ENCODE measurements around the gene MTUS2. TPM values are rescaled to one million over a fixed set of nuclear protein-coding genes. Genes with fewer than 3 reads are reported as not detected.

Gene MTUS2
- total RNA-seq, 1 donor from 2014 or later = not detected

DNA sequence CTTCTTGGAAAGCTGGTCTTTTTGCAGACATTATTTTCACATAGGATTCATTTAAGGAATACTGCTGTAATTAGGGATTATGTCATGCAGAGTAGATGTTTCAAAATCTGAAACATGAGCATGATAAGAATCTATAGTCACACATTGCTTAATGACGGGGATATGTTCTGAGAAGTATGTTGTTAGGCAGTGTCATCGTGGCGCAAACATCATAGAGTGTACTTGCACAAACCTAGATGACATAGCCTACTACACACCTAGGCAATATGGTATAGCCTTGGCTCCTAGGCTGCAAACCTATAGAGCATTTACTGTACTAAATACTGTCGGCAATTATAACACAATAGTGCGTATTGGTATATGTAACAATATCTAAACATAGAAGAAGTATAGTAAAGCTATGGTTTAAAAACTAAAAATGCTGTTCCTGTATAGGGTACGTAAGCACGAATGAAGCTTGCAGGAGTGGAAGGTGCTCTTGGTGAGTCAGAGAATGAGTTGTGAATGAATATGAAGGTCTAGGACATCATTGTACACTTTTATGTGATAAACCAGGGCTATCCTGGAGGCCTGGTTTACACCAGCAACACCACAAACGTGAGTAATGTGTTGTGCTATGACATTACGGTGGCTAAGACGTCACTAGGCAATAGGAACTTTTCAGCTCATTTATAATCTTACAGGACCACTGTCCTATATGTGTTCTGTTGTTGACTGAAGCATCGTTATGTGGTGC, 283.1 kb downstream of the MTUS2 start:
- H3K36me3 Mint-ChIP-seq (ENCODE audit: low read depth) = no peaks in the 10 kb centered on the region
- no peaks in the 10 kb centered on the region for H3K9me3 Mint-ChIP-seq
- no peaks in the 10 kb centered on the region for H3K4me1 Mint-ChIP-seq
- DNase-seq = no peak
- intact Hi-C loops (cut with micrococcal nuclease) = no loop called here
- no peaks in the 10 kb centered on the region for H3K27me3 Mint-ChIP-seq
- H3K27ac Mint-ChIP-seq = no peak overlapping the region
- no peak overlapping the region for H3K4me3 Mint-ChIP-seq

DNA sequence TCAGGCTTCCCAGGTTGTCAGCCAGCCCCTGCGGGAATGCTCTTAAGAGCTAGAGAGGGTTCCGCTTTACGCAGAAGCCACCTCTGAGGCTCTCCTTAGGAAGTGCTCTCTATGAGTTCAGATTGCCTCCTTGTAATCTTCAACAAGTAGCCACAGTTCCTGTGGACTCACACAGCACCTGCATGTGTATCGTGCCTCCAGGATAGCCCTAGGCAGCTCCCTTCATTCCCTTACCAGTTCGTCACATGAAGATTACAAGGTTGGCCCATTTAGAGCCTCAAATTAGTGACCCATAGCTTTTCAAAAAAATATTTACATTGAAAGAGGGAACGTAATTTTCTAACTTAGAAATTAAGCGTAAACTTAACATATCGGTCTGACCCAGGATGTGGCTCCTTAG, 284.3 kb downstream of the MTUS2 start:
- no peak for DNase-seq
- Mint-ChIP-seq H3K27me3 (no peaks in the 10 kb centered on the region), H3K36me3 (ENCODE audit: low read depth) (no peaks in the 10 kb centered on the region), H3K4me1 (no peaks in the 10 kb centered on the region), H3K27ac (no peak overlapping the region), H3K9me3 (no peaks in the 10 kb centered on the region), H3K4me3 (no peak overlapping the region)
- intact Hi-C loops (cut with micrococcal nuclease) = no loop called here

DNA sequence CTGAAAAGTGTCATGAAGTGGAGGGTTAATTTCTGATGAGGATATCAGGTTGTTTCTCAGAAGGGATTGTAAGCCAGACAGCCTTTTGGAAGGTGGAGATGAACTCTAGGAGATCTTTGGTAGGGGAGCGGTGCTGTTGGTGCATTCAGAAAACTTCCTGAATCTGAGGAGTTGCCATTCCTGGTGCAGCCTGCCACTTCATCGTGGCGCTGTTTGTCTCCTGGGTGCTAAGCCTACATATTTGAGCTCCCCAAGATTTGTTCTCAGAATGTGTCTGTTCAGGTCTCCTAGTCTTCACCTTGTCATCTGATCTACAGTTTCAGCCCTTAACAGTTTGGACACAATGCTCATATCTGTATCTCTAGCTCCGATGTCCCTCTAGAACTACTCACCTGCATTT, 285.6 kb downstream of the MTUS2 start:
- Mint-ChIP-seq H3K27ac (no peak overlapping the region), H3K9me3 (no peaks in the 10 kb centered on the region)

DNA sequence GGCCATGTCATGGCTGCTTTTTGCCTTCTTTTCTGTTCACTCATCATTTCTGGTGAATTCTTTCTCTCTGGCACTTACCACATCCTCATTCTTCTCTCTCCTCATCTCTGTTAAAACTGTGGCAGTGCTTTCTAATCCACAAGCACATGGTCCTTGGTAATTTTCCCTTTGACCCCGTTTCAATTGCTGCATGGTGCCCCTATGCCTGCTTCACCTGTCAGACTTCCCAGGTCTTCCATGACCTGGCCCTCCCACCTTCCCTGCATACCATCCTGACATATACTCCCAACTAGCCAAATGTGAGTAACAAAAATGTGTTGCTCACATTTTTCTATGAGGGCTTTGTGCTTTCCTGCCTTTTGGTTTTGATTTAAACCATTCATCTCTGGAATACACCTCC, 286.5 kb downstream of the MTUS2 start:
- H3K27me3 Mint-ChIP-seq = no peaks in the 10 kb centered on the region
- no peaks in the 10 kb centered on the region for H3K9me3 Mint-ChIP-seq
- no peaks in the 10 kb centered on the region for H3K36me3 Mint-ChIP-seq (ENCODE audit: low read depth)
- DNase-seq = no peak
- H3K4me1 Mint-ChIP-seq = no peaks in the 10 kb centered on the region
- no peak overlapping the region for H3K4me3 Mint-ChIP-seq
- intact Hi-C loops (cut with micrococcal nuclease) = no loop called here
- no peak overlapping the region for H3K27ac Mint-ChIP-seq

More for the DNA sequence above, 285.6 kb downstream of the MTUS2 start:
- Mint-ChIP-seq H3K4me3 (no peak overlapping the region), H3K36me3 (ENCODE audit: low read depth) (no peaks in the 10 kb centered on the region), H3K4me1 (no peaks in the 10 kb centered on the region), H3K27me3 (no peaks in the 10 kb centered on the region)
- intact Hi-C loops (cut with micrococcal nuclease) = no loop called here
- DNase-seq = no peak

DNA sequence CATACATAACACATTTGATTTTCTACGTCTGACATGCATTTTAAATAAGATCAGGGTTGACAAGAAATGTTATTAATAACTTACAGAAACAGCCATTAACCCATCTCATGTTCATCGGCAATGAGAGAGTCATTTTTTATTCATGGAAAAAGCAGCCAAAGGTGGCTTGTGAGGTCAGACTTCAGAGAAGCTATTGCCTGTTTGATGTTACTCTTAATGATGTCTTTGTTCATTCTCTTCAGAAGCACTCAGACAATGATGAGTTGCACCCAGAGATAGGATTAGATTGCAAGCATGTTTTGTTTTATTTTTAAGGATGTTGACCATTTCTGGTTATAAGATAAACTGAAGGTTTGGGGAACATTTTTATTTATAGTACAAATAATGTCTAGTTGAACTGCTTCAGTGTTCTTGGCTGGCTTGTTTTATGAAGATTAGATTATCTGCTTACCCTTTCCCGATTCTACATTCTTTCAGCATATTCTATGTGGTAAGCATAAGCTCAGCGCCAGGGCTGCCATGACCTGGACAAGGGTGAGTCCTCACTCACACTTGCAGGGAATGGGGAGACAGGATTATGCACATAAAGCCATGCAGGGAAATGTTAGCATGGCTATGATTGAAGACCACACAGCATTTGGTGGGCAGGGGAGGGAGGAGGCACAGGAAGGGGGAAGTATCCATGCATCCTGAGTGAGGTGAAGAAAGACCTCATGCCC, 288.1 kb downstream of the MTUS2 start:
- no peak overlapping the region for H3K4me3 Mint-ChIP-seq
- H3K4me1 Mint-ChIP-seq = no peaks in the 10 kb centered on the region
- H3K36me3 Mint-ChIP-seq (ENCODE audit: low read depth) = no peaks in the 10 kb centered on the region
- H3K27me3 Mint-ChIP-seq = no peaks in the 10 kb centered on the region
- no peaks in the 10 kb centered on the region for H3K9me3 Mint-ChIP-seq
- DNase-seq = no peak
- no peak overlapping the region for H3K27ac Mint-ChIP-seq
- intact Hi-C loops (cut with micrococcal nuclease) = no loop called here

DNA sequence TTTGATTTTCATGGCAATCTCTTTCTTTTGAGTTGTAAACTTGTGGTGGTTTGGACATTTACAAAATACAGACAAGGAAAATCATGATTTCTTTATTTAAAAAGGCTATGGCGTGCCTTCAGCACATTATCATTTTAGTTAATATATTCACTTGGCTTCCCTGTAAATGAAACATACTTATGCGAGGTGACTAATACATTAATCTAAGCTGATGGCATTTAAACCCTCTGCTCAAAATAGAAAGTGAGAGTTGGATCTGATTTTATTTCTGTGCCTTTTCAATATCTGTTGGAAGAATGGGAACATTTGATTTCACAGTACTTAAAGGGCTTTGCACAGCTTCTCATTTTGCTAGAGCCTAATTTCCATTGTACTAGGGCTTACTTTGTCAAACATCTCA, 289.8 kb downstream of the MTUS2 start:
- H3K4me3 Mint-ChIP-seq = no peak overlapping the region
- no peaks in the 10 kb centered on the region for H3K27me3 Mint-ChIP-seq
- no peaks in the 10 kb centered on the region for H3K9me3 Mint-ChIP-seq
- H3K4me1 Mint-ChIP-seq = no peaks in the 10 kb centered on the region
- no peaks in the 10 kb centered on the region for H3K36me3 Mint-ChIP-seq (ENCODE audit: low read depth)
- no peak overlapping the region for H3K27ac Mint-ChIP-seq
- intact Hi-C loops (cut with micrococcal nuclease) = no loop called here
- DNase-seq = no peak

DNA sequence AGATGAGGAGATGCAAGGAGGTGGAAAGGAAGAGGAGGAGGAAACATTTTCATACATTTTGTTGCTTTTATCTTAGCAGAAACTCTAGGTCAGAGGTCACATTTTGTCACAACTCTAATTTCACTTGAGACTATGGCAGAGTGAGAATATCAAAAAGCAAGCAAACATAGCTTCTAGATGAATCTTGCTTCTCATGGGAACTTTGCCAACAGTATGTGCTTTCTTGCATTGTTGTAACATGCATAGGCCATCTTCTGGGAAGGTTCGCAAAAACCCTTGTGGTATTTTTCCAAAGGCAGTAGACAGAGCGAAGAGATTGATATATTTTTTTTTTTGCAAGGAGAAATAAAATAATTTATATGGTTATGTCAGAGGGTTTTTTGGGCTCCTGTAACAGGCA, 291.3 kb downstream of the MTUS2 start:
- Mint-ChIP-seq H3K36me3 (ENCODE audit: low read depth) (no peaks in the 10 kb centered on the region), H3K4me3 (no peak overlapping the region), H3K9me3 (no peaks in the 10 kb centered on the region), H3K27me3 (no peaks in the 10 kb centered on the region), H3K27ac (no peak overlapping the region), H3K4me1 (no peaks in the 10 kb centered on the region)
- no peak for DNase-seq
- intact Hi-C loops (cut with micrococcal nuclease) = no loop called here

DNA sequence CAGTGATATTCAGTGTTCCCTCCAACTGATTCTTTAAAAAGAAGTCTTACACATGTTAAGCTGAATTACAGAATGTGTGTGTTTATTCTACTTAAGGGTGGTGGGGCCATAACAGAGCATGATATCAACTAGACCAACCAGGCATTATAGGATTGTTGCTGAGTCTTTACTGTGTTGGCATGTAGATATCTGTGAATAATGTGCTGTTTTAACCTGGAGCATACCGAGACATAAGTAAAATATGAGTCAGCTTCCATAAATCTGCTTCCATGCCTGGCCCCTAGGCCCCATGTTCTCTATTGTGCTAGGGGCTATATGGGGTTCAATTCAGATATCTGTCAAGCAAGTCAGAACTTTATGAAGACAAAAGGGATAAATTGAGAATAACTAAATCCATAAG, 295.7 kb downstream of the MTUS2 start:
- no peak overlapping the region for H3K4me3 Mint-ChIP-seq
- no peak overlapping the region for H3K27ac Mint-ChIP-seq
- no peaks in the 10 kb centered on the region for H3K4me1 Mint-ChIP-seq
- H3K27me3 Mint-ChIP-seq = no peaks in the 10 kb centered on the region
- intact Hi-C loops (cut with micrococcal nuclease) = no loop called here
- H3K9me3 Mint-ChIP-seq = no peaks in the 10 kb centered on the region
- no peaks in the 10 kb centered on the region for H3K36me3 Mint-ChIP-seq (ENCODE audit: low read depth)
- no peak for DNase-seq

DNA sequence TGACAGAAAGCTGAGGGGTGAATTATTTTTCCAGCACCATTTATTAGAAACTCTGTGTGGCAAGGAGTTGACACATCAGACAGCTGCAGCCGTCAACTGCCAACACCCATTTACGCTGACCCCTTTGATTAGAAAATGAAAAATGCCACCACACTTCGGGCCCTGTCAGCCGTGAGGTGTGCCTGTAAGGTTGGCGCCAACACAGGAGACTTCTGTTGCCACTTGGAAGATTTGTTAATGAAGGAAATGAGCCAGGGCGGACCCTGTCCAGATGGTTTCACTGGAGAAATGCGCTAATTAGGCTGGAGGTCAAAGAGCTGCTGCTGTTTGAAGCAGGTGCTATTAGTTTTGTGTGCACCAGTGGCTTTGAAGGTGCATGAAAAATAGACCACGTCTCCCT, 297.5 kb downstream of the MTUS2 start:
- Mint-ChIP-seq H3K27ac (no peak overlapping the region), H3K36me3 (ENCODE audit: low read depth) (no peaks in the 10 kb centered on the region), H3K9me3 (no peaks in the 10 kb centered on the region), H3K4me3 (no peak overlapping the region), H3K27me3 (no peaks in the 10 kb centered on the region), H3K4me1 (no peaks in the 10 kb centered on the region)
- DNase-seq = no peak
- intact Hi-C loops (cut with micrococcal nuclease) = no loop called here

DNA sequence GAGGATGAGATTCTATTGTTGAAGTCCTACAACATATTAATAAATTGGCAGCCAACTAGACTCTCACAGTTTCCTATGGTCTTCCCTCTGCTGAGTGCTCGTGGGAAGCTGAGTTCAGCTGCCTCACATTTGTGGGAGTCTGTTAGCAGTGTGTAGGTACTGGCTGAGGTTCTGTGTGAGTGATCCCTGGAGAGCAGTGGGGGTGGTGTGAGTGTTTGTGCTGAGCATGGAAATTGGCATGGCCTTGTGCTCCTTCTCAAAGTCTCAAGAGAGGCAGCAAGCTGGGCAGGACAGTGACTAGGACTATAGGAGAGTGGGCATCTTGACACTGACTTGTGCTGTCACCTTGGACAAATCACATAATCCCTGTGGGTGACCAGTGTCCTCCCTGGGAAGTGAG, 298.3 kb downstream of the MTUS2 start:
- Mint-ChIP-seq H3K4me1 (no peaks in the 10 kb centered on the region), H3K9me3 (no peaks in the 10 kb centered on the region), H3K27ac (no peak overlapping the region), H3K4me3 (no peak overlapping the region), H3K36me3 (ENCODE audit: low read depth) (no peaks in the 10 kb centered on the region), H3K27me3 (no peaks in the 10 kb centered on the region)
- intact Hi-C loops (cut with micrococcal nuclease) = no loop called here
- DNase-seq = no peak

DNA sequence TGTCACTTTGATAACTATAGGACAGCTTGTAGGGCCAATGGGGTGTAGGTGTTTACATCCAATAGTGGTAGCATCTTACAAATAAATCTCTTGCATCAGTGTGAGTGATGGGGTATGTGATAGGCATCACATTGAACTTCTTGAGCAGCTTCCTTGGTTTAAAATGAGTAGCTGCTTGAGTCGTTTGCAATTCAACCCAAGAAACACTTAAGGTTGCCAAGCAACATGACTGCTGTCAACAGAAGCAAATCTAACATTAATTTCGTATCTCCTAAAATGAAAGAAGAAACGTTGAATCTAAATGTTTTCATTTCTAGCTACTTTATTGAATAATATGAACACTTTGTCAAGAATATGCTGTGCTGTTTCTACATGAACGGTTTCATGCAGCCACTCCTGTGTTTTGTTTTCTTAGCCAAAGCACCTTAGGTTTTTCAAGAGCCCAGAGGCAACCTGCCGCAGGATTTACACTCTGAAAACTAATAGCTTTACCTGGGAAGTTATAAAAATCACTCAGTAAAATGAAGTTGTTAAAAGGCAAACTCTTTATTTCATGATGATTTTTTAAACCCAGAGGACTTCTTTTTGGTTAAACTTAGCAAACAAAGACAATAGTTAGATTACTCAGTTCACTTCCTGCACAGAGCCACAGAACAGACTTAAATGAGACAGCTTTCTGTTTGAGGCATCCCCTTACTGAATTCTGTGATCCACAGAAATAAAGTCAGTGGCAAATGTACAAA, 305.2 kb downstream of the MTUS2 start:
- Mint-ChIP-seq H3K27me3 (peaks cover 2% of the 10 kb centered on the region), H3K4me1 (peaks cover 5% of the 10 kb centered on the region), H3K9me3 (no peaks in the 10 kb centered on the region), H3K27ac (peak overlapping the region; percentile 61), H3K4me3 (no peak overlapping the region), H3K36me3 (ENCODE audit: low read depth) (no peaks in the 10 kb centered on the region)
- DNase-seq = no peak
- intact Hi-C loops (cut with micrococcal nuclease) = no loop called here

DNA sequence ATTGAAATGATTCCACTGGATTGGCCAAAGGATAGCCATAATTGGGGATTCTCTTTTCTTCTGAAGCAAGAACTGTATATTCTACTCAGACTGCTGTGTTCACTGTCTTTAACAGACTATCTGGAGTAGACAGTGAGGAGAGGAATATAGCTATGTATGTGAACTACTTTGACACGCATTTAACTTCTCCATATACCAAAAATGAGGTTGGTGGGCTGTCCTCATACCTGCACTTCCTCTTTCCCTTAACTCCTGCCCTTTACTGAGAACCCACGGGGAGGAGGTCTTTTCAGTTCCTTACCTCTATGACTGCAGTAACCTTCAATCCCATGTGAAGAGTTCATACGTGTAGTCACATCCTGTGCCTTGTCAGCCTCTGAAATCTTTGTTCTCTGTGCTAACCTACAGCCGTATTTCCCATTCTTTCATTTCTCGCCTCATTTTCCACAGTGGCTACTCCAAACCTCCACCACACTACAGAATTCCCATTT, 305.8 kb downstream of the MTUS2 start:
- H3K4me3 Mint-ChIP-seq = no peak overlapping the region

DNA sequence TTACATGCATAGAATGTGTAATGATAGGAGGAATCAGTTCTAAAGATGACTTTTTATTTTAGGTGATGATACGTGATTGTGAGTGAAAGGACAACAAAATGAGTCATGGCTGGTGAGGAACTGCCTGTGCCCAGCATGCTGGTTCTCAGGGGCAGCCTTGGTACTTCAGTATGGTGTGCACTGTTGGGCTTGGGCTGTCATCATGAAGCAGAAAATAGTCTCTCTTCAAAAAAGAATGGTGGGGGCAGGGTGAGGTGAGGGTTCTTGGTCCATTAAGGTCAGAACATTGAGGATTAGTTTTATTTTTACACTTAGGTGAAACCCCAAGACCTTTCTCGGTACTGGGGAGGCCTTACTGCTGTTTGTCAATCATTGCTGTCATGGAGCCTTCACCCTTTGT, 309.5 kb downstream of the MTUS2 start:
- no peaks in the 10 kb centered on the region for H3K36me3 Mint-ChIP-seq (ENCODE audit: low read depth)
- H3K27ac Mint-ChIP-seq = no peak overlapping the region
- no peak for DNase-seq
- intact Hi-C loops (cut with micrococcal nuclease) = no loop called here
- H3K27me3 Mint-ChIP-seq = peaks cover 2% of the 10 kb centered on the region
- H3K9me3 Mint-ChIP-seq = no peaks in the 10 kb centered on the region
- H3K4me1 Mint-ChIP-seq = peaks cover 5% of the 10 kb centered on the region
- H3K4me3 Mint-ChIP-seq = no peak overlapping the region

More for the DNA sequence above, 305.8 kb downstream of the MTUS2 start:
- Mint-ChIP-seq H3K27ac (peak overlapping the region; percentile 55), H3K4me1 (peaks cover 5% of the 10 kb centered on the region), H3K36me3 (ENCODE audit: low read depth) (no peaks in the 10 kb centered on the region), H3K9me3 (no peaks in the 10 kb centered on the region), H3K27me3 (peaks cover 2% of the 10 kb centered on the region)
- intact Hi-C loops (cut with micrococcal nuclease) = no loop called here
- DNase-seq = no peak

DNA sequence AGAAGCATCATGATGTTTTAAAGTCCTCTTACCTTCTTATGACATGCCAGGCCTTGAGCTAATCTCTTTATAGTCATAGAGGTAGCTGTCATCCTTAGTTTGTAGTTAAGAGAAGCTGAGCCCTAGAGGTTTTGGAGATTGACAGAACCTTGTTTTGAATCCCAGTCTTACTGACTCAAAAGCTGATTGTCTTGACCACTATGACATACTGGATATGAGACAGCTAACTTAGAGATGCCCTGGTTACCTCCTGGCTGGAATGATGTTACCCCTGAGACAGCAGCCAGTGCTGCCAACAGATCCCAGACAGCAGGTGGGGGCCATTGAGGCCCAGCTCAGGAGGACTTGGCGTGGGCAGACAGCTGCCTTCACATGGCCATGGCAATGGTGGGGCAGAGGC, 311.0 kb downstream of the MTUS2 start:
- DNase-seq = no peak
- Mint-ChIP-seq H3K4me3 (no peak overlapping the region), H3K4me1 (peaks cover 3% of the 10 kb centered on the region), H3K27me3 (peaks cover 2% of the 10 kb centered on the region), H3K36me3 (ENCODE audit: low read depth) (no peaks in the 10 kb centered on the region), H3K9me3 (no peaks in the 10 kb centered on the region), H3K27ac (no peak overlapping the region)
- intact Hi-C loops (cut with micrococcal nuclease) = no loop called here
